Vagina (tissue), 2 donors: ENCODE data around the gene TRPV3. TPM values are rescaled to one million over a fixed set of nuclear protein-coding genes. Genes with fewer than 3 reads are reported as not detected.

ENCODE experiments used
- DNase-seq, 2 donors: peaks; one replicate each; pipeline ENCODE4 v3.0.0-alpha.2; 2017; ENCODE audit errors: extremely low spot score in 2 of 2
- H3K27ac ChIP-seq: fragments of 200-600 bp; sonication (generic); one replicate; pipeline ENCODE4 v1.5.1; 2019
- H3K27me3 ChIP-seq: fragments of 200-600 bp; sonication (generic); one replicate; pipeline ENCODE4 v1.5.1; 2019
- H3K36me3 ChIP-seq, 2 donors: fragments of 200-600 bp; sonication (generic); one replicate each; pipeline ENCODE4 v1.5.1; 2017 to 2019
- H3K4me1 ChIP-seq: fragments of 200-600 bp; sonication (generic); one replicate; pipeline ENCODE4 v1.5.1; 2019
- H3K4me3 ChIP-seq, 2 donors: fragments of 200-600 bp; sonication (generic); 1 replicate in 1 of 2; 2 replicates in 1 of 2; pipeline ENCODE4 v1.5.1; 2016 to 2019
- H3K9me3 ChIP-seq: fragments of 200-600 bp; sonication (generic); one replicate; pipeline ENCODE4 v1.5.1; 2019
- CTCF ChIP-seq, 3 experiments: fragments of 450-650 bp in 2 of 3; fragments of 200-600 bp in 1 of 3; sonication (generic) in 1 of 3; IDR thresholded peaks; one replicate each; pipeline ENCODE4 v1.5.1; 2017 to 2019; ENCODE audit warnings: antibody characterized with exemption in 3 of 3, mild to moderate bottlenecking in 2 of 3, moderate library complexity in 2 of 3
- POLR2A ChIP-seq, 2 donors: fragments of 450-650 bp; IDR thresholded peaks; one replicate each; pipeline ENCODE4 v1.6.1; 2017; ENCODE audit warnings: antibody characterized with exemption in 2 of 2, mild to moderate bottlenecking in 2 of 2, moderate library complexity in 2 of 2
- POLR2AphosphoS5 ChIP-seq, 2 donors: sonication (generic); formaldehyde crosslinking; IDR thresholded peaks; one replicate each; pipeline ENCODE4 v1.9.0; 2017; ENCODE audit warnings: antibody characterized with exemption in 2 of 2, mild to moderate bottlenecking in 2 of 2, low read depth in 1 of 2; ENCODE audit not compliant: insufficient read depth in 1 of 2
- intact Hi-C: fragments of 100-400 bp; cut with DNase I; formaldehyde crosslinking; loops from one replicate; pipeline ENCODE4 v1.15.1; 2023
- total RNA-seq: library from RNA; depleted of rRNA; stranded (reverse); fragments of >200 nt; gene quantifications from one replicate; pipeline ENCODE4 v1.2.3, GENCODE V29; 2016

The TRPV3 gene
- total RNA-seq, 1 donor from 2014 or later: 3.2 TPM

GRCh38 chr17:3513305-3514035 is 44.1 kb downstream of the TRPV3 start:
- H3K27me3 ChIP-seq: no peaks in the 10 kb centered on the region
- peak overlapping the region; percentile 78 for H3K27ac ChIP-seq
- no peaks in the 10 kb centered on the region for H3K36me3 ChIP-seq
- no peaks in the 10 kb centered on the region for H3K9me3 ChIP-seq
- TF ChIP-seq CTCF (IDR thresholded peaks at IDR 0.05): no peak
- TF ChIP-seq POLR2AphosphoS5 (IDR thresholded peaks at IDR 0.05; ENCODE audit: insufficient read depth in 1 of 2, low read depth in 1 of 2): no peak
- no peak for TF ChIP-seq POLR2A (IDR thresholded peaks at IDR 0.05)
- no peak overlapping the region for H3K4me3 ChIP-seq
- intact Hi-C loops: no loop called here
- DNase-seq: no peak
- peaks cover 11% of the 10 kb centered on the region for H3K4me1 ChIP-seq

GRCh38 chr17:3512505-3513171 is 45.0 kb downstream of the TRPV3 start:
- TF ChIP-seq POLR2AphosphoS5 (IDR thresholded peaks at IDR 0.05; ENCODE audit: insufficient read depth in 1 of 2, low read depth in 1 of 2) (peak; percentile 54 to 57), CTCF (IDR thresholded peaks at IDR 0.05) (no peak)
- peak overlapping the region; percentile 78 for H3K27ac ChIP-seq
- DNase-seq: no peak
- no peaks in the 10 kb centered on the region for H3K27me3 ChIP-seq
- H3K4me1 ChIP-seq: peaks cover 11% of the 10 kb centered on the region
- intact Hi-C loops: no loop called here
- no peaks in the 10 kb centered on the region for H3K36me3 ChIP-seq
- no peaks in the 10 kb centered on the region for H3K9me3 ChIP-seq
- H3K4me3 ChIP-seq: no peak overlapping the region

GRCh38 chr17:3511852-3512504 is 45.6 kb downstream of the TRPV3 start:
- TF ChIP-seq POLR2AphosphoS5 (IDR thresholded peaks at IDR 0.05; ENCODE audit: insufficient read depth in 1 of 2, low read depth in 1 of 2) (no peak), POLR2A (IDR thresholded peaks at IDR 0.05) (no peak), CTCF (IDR thresholded peaks at IDR 0.05) (no peak)
- peak overlapping the region; percentile 78 for H3K27ac ChIP-seq
- H3K36me3 ChIP-seq: no peaks in the 10 kb centered on the region
- no peaks in the 10 kb centered on the region for H3K9me3 ChIP-seq
- no peaks in the 10 kb centered on the region for H3K27me3 ChIP-seq
- peaks cover 11% of the 10 kb centered on the region for H3K4me1 ChIP-seq
- no peak for DNase-seq
- no peak overlapping the region for H3K4me3 ChIP-seq
- intact Hi-C loops: no loop called here

- DNase-seq: no peak
- no peak for TF ChIP-seq POLR2A (IDR thresholded peaks at IDR 0.05)
- no peaks in the 10 kb centered on the region for H3K27me3 ChIP-seq
- H3K4me1 ChIP-seq: peaks cover 11% of the 10 kb centered on the region
- H3K27ac ChIP-seq: no peak overlapping the region
- no peak overlapping the region for H3K4me3 ChIP-seq
- intact Hi-C loops: no loop called here
- H3K9me3 ChIP-seq: no peaks in the 10 kb centered on the region
- no peaks in the 10 kb centered on the region for H3K36me3 ChIP-seq
Measured at GRCh38 chr17:3510090-3510489, 47.5 kb downstream of the TRPV3 start.

GRCh38 chr17:3507869-3508268 is 49.7 kb downstream of the TRPV3 start:
- TF ChIP-seq POLR2AphosphoS5 (IDR thresholded peaks at IDR 0.05; ENCODE audit: insufficient read depth in 1 of 2, low read depth in 1 of 2) (no peak), POLR2A (IDR thresholded peaks at IDR 0.05) (no peak), CTCF (IDR thresholded peaks at IDR 0.05) (no peak)
- H3K36me3 ChIP-seq: no peaks in the 10 kb centered on the region
- no peaks in the 10 kb centered on the region for H3K9me3 ChIP-seq
- DNase-seq: no peak
- H3K27ac ChIP-seq: no peak overlapping the region
- intact Hi-C loops: no loop called here
- peaks cover 3% of the 10 kb centered on the region for H3K4me1 ChIP-seq
- no peak overlapping the region for H3K4me3 ChIP-seq
- no peaks in the 10 kb centered on the region for H3K27me3 ChIP-seq
